MCF 10A (cell line): ENCODE data around the gene WDR4. TPM values are rescaled to one million over a fixed set of nuclear protein-coding genes. Genes with fewer than 3 reads are reported as not detected.

Experiments
- BruUV-seq: library from RNA; stranded (reverse); fragments of 400-500 nt; replicated peaks from 2 replicates; lab custom pipeline; 2021; lab: Mats Ljungman, UMichigan
- CTCF ChIA-PET: fragments of 300-600 bp; sonication (Branson Sonifier 250); formaldehyde crosslinking; extraction: SDS; loops from one replicate; lab custom pipeline; 2021; ENCODE audit warnings: antibody characterized with exemption, inconsistent platforms; lab: Yijun Ruan, JAX
- POLR2A ChIA-PET: fragments of 300-600, 350-650 bp; sonication (Branson Sonifier 250); formaldehyde crosslinking; extraction: SDS; loops from one replicate; lab custom pipeline; 2020; ENCODE audit warnings: antibody characterized with exemption, inconsistent platforms; lab: Yijun Ruan, JAX
- DNase-seq: peaks from one replicate; pipeline ENCODE4 v3.0.0-alpha.2; 2018; ENCODE audit not compliant: unreplicated experiment
- H3K27ac Mint-ChIP-seq: one replicate; pipeline ENCODE4 v1.8.0; 2022; ENCODE audit warnings: mild to moderate bottlenecking, low read depth, mixed read lengths; ENCODE audit not compliant: unreplicated experiment
- H3K27me3 Mint-ChIP-seq: one replicate; pipeline ENCODE4 v1.8.0; 2022; ENCODE audit warnings: mixed read lengths; ENCODE audit not compliant: insufficient read depth, unreplicated experiment
- H3K36me3 Mint-ChIP-seq: one replicate; pipeline ENCODE4 v1.8.0; 2022; ENCODE audit warnings: mild to moderate bottlenecking, moderate library complexity, mixed read lengths; ENCODE audit not compliant: insufficient read depth, unreplicated experiment
- H3K4me1 Mint-ChIP-seq: one replicate; pipeline ENCODE4 v1.8.0; 2022; ENCODE audit warnings: mixed read lengths; ENCODE audit not compliant: insufficient read depth, unreplicated experiment
- H3K4me3 Mint-ChIP-seq: one replicate; pipeline ENCODE4 v1.8.0; 2022; ENCODE audit warnings: mild to moderate bottlenecking, moderate library complexity, mixed read lengths; ENCODE audit not compliant: unreplicated experiment
- H3K9me3 Mint-ChIP-seq: one replicate; pipeline ENCODE4 v1.8.0; 2022; ENCODE audit warnings: mixed read lengths; ENCODE audit not compliant: unreplicated experiment
- intact Hi-C: fragments of 100-400 bp; cut with micrococcal nuclease; formaldehyde crosslinking; loops from 2 replicates; pipeline ENCODE4 v1.14.1; 2022
- total RNA-seq: library from RNA; stranded (reverse); gene quantifications from 2 replicates; pipeline ENCODE4 v1.2.3, GENCODE V29; 2022
- TF ChIP-seq, protein P1 (sequence below): fragments of 200-600 bp; IDR thresholded peaks from one replicate; pipeline ENCODE4 v1.8.0; 2022; ENCODE audit warnings: antibody characterized with exemption, mild to moderate bottlenecking; ENCODE audit not compliant: unreplicated experiment

WDR4 gene
- total RNA-seq, 1 experiment from 2014 or later, result 34.4 TPM

DNA sequence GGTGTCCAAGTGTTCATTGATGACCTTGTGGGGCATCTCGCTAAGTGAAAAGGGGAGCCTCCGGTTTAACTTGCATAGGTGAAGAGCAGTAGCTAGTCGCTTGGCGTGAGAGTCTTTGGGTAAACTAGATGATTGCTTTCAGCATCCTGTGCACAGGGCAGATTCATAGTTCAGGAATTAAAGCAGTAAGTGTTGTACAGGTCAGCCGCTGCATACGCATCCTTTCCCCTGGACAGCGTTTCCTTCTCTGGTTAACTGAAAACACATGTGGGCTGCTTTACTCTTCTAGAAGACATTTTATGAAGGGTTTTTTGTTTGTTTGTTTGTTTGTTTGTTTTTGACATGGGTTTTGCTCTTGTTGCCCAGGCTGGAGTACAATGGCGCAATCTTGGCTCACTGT, 25.9 kb upstream of the WDR4 start:
- H3K36me3 Mint-ChIP-seq, result peaks cover 100% of the 10 kb centered on the region

GRCh38 chr21:42903817-42904216, 24.5 kb upstream of the WDR4 start:
- no TSS peak for BruUV-seq
- Mint-ChIP-seq H3K4me3 (no peak overlapping the region), H3K27me3 (no peaks in the 10 kb centered on the region), H3K27ac (no peak overlapping the region), H3K9me3 (no peaks in the 10 kb centered on the region), H3K36me3 (peaks cover 91% of the 10 kb centered on the region), H3K4me1 (no peaks in the 10 kb centered on the region)
- ChIA-PET POLR2A (interaction anchor here (1.2 kb wide), 1 partner anchor 11 kb away, joined by 4 read pairs; no protein-coding TSS in a partner anchor), CTCF (no interaction called here)
- intact Hi-C loops, result no loop called here
- TF ChIP-seq, protein P1, sequence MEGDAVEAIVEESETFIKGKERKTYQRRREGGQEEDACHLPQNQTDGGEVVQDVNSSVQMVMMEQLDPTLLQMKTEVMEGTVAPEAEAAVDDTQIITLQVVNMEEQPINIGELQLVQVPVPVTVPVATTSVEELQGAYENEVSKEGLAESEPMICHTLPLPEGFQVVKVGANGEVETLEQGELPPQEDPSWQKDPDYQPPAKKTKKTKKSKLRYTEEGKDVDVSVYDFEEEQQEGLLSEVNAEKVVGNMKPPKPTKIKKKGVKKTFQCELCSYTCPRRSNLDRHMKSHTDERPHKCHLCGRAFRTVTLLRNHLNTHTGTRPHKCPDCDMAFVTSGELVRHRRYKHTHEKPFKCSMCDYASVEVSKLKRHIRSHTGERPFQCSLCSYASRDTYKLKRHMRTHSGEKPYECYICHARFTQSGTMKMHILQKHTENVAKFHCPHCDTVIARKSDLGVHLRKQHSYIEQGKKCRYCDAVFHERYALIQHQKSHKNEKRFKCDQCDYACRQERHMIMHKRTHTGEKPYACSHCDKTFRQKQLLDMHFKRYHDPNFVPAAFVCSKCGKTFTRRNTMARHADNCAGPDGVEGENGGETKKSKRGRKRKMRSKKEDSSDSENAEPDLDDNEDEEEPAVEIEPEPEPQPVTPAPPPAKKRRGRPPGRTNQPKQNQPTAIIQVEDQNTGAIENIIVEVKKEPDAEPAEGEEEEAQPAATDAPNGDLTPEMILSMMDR, result no peak
- DNase-seq, result no peak

More for the DNA sequence above, 25.9 kb upstream of the WDR4 start:
- H3K4me3 Mint-ChIP-seq, result no peak overlapping the region
- no peak for DNase-seq
- H3K27me3 Mint-ChIP-seq, result no peaks in the 10 kb centered on the region
- BruUV-seq, result no TSS peak
- TF ChIP-seq, protein P1, result no peak
- POLR2A ChIA-PET, result interaction anchor here (0.9 kb wide), 1 partner anchor 12 kb away, joined by 3 read pairs; no protein-coding TSS in a partner anchor
- no peaks in the 10 kb centered on the region for H3K9me3 Mint-ChIP-seq
- CTCF ChIA-PET, result no interaction called here
- no peak overlapping the region for H3K27ac Mint-ChIP-seq
- intact Hi-C loops, result no loop called here
- H3K4me1 Mint-ChIP-seq, result no peaks in the 10 kb centered on the region

GRCh38 chr21:42900446-42900845, 21.1 kb upstream of the WDR4 start:
- no peak for DNase-seq
- TF ChIP-seq, protein P1, result no peak
- Mint-ChIP-seq H3K27me3 (no peaks in the 10 kb centered on the region), H3K4me3 (no peak overlapping the region), H3K9me3 (no peaks in the 10 kb centered on the region), H3K36me3 (peaks cover 84% of the 10 kb centered on the region), H3K4me1 (no peaks in the 10 kb centered on the region), H3K27ac (no peak overlapping the region)
- BruUV-seq, result no TSS peak
- ChIA-PET POLR2A (interaction anchor here (0.6 to 0.8 kb wide), 2 partner anchors 9 to 1117 kb away, joined by 3 to 5 read pairs; no protein-coding TSS in a partner anchor), CTCF (interaction anchor here (0.6 kb wide), 1 partner anchor 16 kb away, joined by 5 read pairs; no protein-coding TSS in a partner anchor)
- intact Hi-C loops, result no loop called here

DNA sequence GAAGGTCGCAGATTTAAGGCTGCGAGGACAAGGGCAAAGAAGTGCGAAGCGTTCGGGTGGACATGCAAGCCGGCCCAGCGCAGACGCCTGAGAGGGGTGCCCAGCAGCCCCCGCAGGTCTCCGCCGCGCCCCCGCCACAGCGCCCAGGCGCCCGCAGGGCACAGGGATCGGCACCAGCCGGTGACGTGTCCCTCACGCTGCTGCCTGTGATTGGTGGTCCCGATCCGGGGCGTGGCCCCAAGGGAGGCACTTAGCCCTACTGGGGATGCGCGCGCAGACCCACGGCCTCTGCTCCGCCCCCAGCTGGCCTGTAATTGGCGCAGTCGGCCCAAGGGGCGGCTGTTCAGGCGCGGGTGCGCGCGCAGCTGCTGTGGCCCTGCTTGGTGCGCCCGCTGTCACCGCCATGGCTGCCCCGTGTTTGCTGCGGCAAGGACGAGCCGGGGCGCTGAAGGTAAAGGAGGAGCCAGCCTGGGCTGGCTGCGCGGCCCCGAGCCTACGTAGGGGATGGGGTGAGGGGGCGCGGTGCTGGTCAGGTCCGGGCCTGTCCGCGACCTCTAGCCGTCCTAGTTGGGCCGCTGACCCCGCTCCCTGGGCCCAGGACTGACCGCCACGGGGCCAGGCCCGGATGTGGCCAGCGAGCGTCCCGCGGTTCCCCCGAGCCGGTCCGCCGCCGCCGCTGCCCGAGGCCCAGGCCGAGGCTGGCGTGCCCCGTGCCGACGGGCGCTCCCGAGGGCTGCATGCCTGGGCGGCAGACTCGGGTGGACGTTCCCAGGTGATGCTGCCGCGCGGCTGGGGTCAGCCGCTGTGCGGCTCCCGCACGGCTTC, 13.8 kb upstream of the WDR4 start, which contains the start of gene NDUFV3:
Gene NDUFV3 (plus strand): TSS at position 379 of the 825 bp plus-strand sequence. CDS start 25 bp downstream, at position 404.
- CTCF ChIA-PET, result interaction anchor here (0.5 to 0.9 kb wide), 2 partner anchors 15 to 95 kb away, joined by 3 to 4 read pairs; no protein-coding TSS in a partner anchor
- Mint-ChIP-seq H3K4me1 (peaks cover 6% of the 10 kb centered on the region), H3K4me3 (peak within 1 kb of the TSS; percentile 82), H3K36me3 (peaks cover 39% of the 10 kb centered on the region), H3K27ac (peak within 1 kb of the TSS; percentile 96), H3K9me3 (no peaks in the 10 kb centered on the region), H3K27me3 (no peaks in the 10 kb centered on the region)
- BruUV-seq, result no TSS peak
- TF ChIP-seq, protein P1, result no peak
- peak; percentile 99 for DNase-seq
- POLR2A ChIA-PET, result interaction anchor here (0.5 to 7.6 kb wide), 26 partner anchors 10 to 896 kb away, joined by 3 to 105 read pairs (median 4); partner anchors contain the start of genes PKNOX1 and WDR4
- intact Hi-C loops, result loop anchor here (5.0 to 10.0 kb wide), 2 partner anchors 62 to 754 kb away; no protein-coding TSS in a partner anchor
